DND-41 (cell line): ENCODE results near the gene RIPOR3.

Experiments used
- ATAC-seq: fragments of 200-7000 bp; cut with Tn5 transposase; 3 replicates; pipeline ENCODE4 v1.9.1; 2021; ENCODE audit warnings: low read depth; ENCODE audit not compliant: insufficient read depth
- DNase-seq: peaks from one replicate; pipeline ENCODE4 v3.0.0-alpha.2; 2020
- H2AFZ ChIP-seq: 2 replicates; pipeline ENCODE4 v1.6.0; 2012; ENCODE audit warnings: low read depth, low read length
- H3K27ac ChIP-seq: 2 replicates; pipeline ENCODE4 v1.5.1; 2012; ENCODE audit warnings: low read length, inconsistent platforms
- H3K27me3 ChIP-seq: fragments of 200-600 bp; sonication (generic); 2 replicates; pipeline ENCODE4 v1.6.0; 2012; ENCODE audit warnings: low read length, mild to moderate bottlenecking, inconsistent platforms; ENCODE audit not compliant: insufficient read depth, poor library complexity
- H3K36me3 ChIP-seq: 2 replicates; pipeline ENCODE4 v1.5.1; 2012; ENCODE audit warnings: low read length, inconsistent platforms; ENCODE audit not compliant: insufficient read depth
- H3K4me1 ChIP-seq: 2 replicates; pipeline ENCODE4 v1.5.1; 2012; ENCODE audit warnings: mild to moderate bottlenecking, low read length; ENCODE audit not compliant: insufficient read depth
- H3K4me2 ChIP-seq: 2 replicates; pipeline ENCODE4 v1.6.0; 2012; ENCODE audit warnings: mild to moderate bottlenecking, moderate library complexity, low read length, inconsistent platforms; ENCODE audit not compliant: insufficient read depth
- H3K4me3 ChIP-seq, 2 experiments: fragments of 200-600 bp in 1 of 2; shearing (Covaris generic) in 1 of 2; 2 replicates each; pipeline ENCODE4 v1.5.1; 2012 to 2016; ENCODE audit warnings: inconsistent platforms in 2 of 2, low read length in 2 of 2, mild to moderate bottlenecking in 2 of 2, low read depth in 1 of 2, moderate library complexity in 1 of 2
- H3K79me2 ChIP-seq: 2 replicates; pipeline ENCODE4 v1.6.0; 2012; ENCODE audit warnings: low read length, inconsistent platforms; ENCODE audit not compliant: insufficient read depth
- H3K9ac ChIP-seq: 2 replicates; pipeline ENCODE4 v1.6.0; 2012; ENCODE audit warnings: low read depth, mild to moderate bottlenecking, inconsistent platforms, low read length, moderate library complexity
- H3K9me3 ChIP-seq: 2 replicates; pipeline ENCODE4 v1.5.1; 2012; ENCODE audit warnings: low read length, moderate library complexity, mild to moderate bottlenecking, inconsistent platforms; ENCODE audit not compliant: insufficient read depth, severe bottlenecking
- H4K20me1 ChIP-seq: 2 replicates; pipeline ENCODE4 v1.6.0; 2012; ENCODE audit warnings: low read length; ENCODE audit not compliant: insufficient read depth
- EZH2 ChIP-seq: IDR thresholded peaks from 3 replicates; pipeline ENCODE4 v1.6.1; 2012; ENCODE audit warnings: borderline replicate concordance, low read depth, mild to moderate bottlenecking, moderate library complexity, low read length, inconsistent platforms; ENCODE audit not compliant: severe bottlenecking
- TF ChIP-seq, protein P1 (sequence below): IDR thresholded peaks from 2 replicates; pipeline ENCODE4 v1.5.1; 2012; ENCODE audit warnings: borderline replicate concordance, low read length, moderate library complexity, mild to moderate bottlenecking; ENCODE audit not compliant: poor library complexity, severe bottlenecking; ENCODE audit errors: extremely low read depth

Gene RIPOR3

DNA sequence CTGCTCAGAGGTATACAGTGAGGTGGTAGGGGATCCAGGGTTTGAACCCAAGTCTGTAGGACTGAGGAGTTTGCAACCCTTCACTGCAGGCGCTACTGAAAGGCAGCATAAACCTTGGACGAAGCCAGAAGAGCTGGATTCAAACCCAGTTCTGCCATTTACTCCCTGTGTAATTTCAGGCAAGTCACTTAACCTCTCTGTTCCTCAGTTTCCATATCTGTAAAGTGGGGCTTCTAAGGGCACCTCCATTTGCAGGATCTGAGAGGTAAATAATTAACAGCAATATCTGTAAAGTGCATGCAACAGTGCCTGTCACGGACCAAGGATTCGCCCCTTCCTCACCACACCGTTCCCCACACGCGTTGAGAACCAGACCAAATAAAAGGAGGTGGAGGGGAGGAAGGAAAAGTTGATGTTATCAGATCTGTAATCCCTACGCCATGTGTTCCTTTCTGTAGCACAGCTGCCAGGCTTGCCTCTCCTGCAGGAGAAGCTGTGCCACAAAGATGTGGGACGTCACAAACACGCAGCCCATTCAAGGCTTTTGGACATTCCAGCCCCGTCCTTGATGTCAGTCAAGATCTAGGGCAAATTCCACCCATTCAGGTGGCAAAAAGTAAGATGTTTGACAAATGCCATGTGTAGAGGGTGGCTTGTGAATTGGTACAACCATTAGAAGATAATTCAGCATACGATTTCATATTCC, 9.8 kb downstream of the RIPOR3 start:
- no peak overlapping the region for H3K4me2 ChIP-seq
- ATAC-seq (no peak), DNase-seq (no peak)
- TF ChIP-seq EZH2: no peak
- TF ChIP-seq, protein P1, sequence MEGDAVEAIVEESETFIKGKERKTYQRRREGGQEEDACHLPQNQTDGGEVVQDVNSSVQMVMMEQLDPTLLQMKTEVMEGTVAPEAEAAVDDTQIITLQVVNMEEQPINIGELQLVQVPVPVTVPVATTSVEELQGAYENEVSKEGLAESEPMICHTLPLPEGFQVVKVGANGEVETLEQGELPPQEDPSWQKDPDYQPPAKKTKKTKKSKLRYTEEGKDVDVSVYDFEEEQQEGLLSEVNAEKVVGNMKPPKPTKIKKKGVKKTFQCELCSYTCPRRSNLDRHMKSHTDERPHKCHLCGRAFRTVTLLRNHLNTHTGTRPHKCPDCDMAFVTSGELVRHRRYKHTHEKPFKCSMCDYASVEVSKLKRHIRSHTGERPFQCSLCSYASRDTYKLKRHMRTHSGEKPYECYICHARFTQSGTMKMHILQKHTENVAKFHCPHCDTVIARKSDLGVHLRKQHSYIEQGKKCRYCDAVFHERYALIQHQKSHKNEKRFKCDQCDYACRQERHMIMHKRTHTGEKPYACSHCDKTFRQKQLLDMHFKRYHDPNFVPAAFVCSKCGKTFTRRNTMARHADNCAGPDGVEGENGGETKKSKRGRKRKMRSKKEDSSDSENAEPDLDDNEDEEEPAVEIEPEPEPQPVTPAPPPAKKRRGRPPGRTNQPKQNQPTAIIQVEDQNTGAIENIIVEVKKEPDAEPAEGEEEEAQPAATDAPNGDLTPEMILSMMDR: no peak
- no peaks in the 10 kb centered on the region for H3K4me1 ChIP-seq
- H2AFZ ChIP-seq: no peak overlapping the region
- no peaks in the 10 kb centered on the region for H3K79me2 ChIP-seq
- no peaks in the 10 kb centered on the region for H3K36me3 ChIP-seq
- H3K4me3 ChIP-seq: no peak overlapping the region
- H4K20me1 ChIP-seq: no peaks in the 10 kb centered on the region
- H3K9me3 ChIP-seq: no peaks in the 10 kb centered on the region
- H3K9ac ChIP-seq: no peak overlapping the region
- no peak overlapping the region for H3K27ac ChIP-seq
- H3K27me3 ChIP-seq: peaks cover 4% of the 10 kb centered on the region

DNA sequence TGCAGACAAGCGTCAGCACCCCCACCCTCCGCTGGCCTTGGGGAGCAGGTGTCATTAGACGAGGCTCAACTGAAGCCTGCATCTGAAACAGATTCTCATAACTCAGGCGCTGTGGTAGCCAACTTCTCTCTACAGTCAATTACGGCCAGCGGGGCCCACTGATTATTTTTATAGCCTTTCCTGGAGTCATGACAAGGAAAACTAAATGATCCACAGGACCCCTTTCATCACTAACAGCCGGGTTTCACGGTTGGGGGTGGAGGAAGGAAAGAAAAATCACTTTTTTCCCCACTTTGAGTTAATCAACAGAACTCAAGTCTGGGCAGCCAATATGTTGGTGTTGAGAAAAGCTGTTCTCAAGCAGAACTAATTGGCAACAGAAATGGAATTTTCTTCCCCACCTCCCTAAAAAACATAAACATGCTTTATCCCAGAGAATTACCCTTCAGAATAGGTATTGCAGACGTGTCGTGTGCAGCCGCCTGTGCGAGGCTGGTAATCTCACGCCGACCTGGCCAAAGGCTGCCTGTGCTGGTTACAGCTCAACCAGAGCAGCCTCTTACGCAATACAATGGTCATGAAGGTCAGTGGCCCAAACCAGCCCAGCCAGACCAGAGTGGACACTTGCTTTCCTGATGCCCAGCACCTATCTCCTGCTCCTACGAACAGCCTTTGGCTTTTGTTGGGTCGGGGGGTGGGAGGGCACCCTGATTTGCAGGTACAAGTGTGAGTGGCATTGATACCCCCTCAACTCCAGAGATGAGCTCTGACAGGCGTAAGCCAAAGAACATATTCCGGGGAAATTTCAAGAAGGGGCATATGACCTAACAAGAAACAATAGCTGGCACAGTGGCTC, 11.0 kb downstream of the RIPOR3 start:
- Histone ChIP-seq H3K36me3 (no peaks in the 10 kb centered on the region), H4K20me1 (no peaks in the 10 kb centered on the region), H2AFZ (no peak overlapping the region), H3K9me3 (no peaks in the 10 kb centered on the region), H3K79me2 (no peaks in the 10 kb centered on the region), H3K27ac (no peak overlapping the region), H3K4me1 (no peaks in the 10 kb centered on the region), H3K4me2 (no peak overlapping the region), H3K27me3 (peaks cover 9% of the 10 kb centered on the region), H3K9ac (no peak overlapping the region), H3K4me3 (no peak overlapping the region)
- DNase-seq (no peak), ATAC-seq (no peak)
- TF ChIP-seq, protein P1: no peak
- TF ChIP-seq EZH2: no peak

DNA sequence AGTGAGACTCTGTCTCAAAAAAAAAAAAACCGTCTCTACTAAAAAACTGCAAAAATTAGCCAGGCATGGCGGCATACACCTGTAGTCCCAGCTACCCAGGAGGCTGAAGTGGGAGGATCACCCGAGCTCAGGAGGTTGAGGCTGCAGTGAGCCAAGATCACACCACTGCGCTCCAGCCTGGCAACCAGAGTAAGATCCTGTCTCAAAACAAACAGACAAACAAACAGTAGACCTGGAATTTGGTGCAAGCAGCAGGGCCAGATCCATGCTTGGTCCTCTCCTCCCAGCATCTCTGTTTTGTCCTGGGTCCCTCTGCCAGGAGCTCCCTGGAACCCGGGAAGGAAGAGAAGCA, 11.6 kb downstream of the RIPOR3 start:
- Histone ChIP-seq H2AFZ (no peak overlapping the region), H3K79me2 (no peaks in the 10 kb centered on the region), H3K36me3 (no peaks in the 10 kb centered on the region), H3K4me2 (no peak overlapping the region), H3K4me1 (no peaks in the 10 kb centered on the region), H3K4me3 (no peak overlapping the region), H3K9ac (no peak overlapping the region), H3K27me3 (peaks cover 9% of the 10 kb centered on the region), H3K9me3 (no peaks in the 10 kb centered on the region), H3K27ac (no peak overlapping the region), H4K20me1 (no peaks in the 10 kb centered on the region)
- DNase-seq (no peak), ATAC-seq (no peak)
- TF ChIP-seq, protein P1: no peak
- TF ChIP-seq EZH2: no peak
